Activated naive CD8-positive, alpha-beta T cell (primary cell): ENCODE data around the gene TBCD.

Source experiments
- H3K27ac Mint-ChIP-seq: one replicate; pipeline ENCODE4 v1.8.0; 2021; ENCODE audit warnings: mixed read lengths
- H3K27me3 Mint-ChIP-seq: one replicate; pipeline ENCODE4 v1.8.0; 2021; ENCODE audit warnings: mixed read lengths
- H3K36me3 Mint-ChIP-seq: one replicate; pipeline ENCODE4 v1.8.0; 2021; ENCODE audit warnings: mixed read lengths
- H3K4me1 Mint-ChIP-seq: one replicate; pipeline ENCODE4 v1.8.0; 2021; ENCODE audit warnings: low read depth, mixed read lengths
- H3K4me3 Mint-ChIP-seq: one replicate; pipeline ENCODE4 v1.8.0; 2021; ENCODE audit warnings: mild to moderate bottlenecking, mixed read lengths
- H3K9me3 Mint-ChIP-seq: one replicate; pipeline ENCODE4 v1.8.0; 2021; ENCODE audit warnings: low read depth, mixed read lengths

Gene TBCD

DNA sequence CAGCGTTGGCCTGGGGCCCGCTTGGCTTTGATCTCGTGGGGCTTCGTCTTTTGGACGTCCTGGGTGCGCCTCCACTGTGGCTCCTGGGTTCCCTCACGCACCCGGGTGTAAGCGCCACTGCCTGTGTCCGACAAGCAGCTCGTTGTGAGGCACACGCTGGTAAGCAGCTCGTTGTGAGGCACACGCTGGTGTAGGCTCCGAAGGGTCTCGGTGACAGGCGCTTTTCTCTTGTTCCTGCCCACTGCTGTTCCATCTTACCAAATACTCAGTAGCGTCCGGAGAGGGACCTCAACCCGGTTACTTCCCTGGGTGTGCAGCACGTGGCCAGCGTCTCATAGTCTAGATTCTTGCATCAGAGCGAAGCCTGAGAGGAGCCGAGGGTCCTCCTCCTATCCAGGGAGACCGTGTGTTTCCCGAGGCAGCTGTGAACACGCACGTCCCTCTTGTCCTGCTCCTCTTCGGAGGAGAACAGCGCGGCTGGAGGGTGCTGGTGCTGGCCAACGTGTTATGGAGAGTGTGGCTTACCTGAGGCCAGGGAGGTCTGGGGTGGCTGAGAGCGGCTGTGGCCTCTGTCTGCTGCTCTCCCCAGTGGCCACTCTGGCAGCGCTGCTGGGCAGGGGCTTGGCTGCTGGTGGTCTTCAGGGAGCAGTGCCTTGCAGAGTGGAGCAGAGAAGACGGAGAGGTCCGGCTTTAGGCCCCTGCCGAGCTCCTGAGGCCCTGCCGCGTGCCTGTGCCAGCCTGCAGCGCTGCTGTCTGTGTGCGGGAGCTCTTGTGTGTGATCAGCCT lies 120.1 kb downstream of the TBCD start:
- H3K4me3 Mint-ChIP-seq, result no peak overlapping the region
- H3K4me1 Mint-ChIP-seq, result peaks cover 20% of the 10 kb centered on the region
- peaks cover 5% of the 10 kb centered on the region for H3K36me3 Mint-ChIP-seq
- H3K9me3 Mint-ChIP-seq, result no peaks in the 10 kb centered on the region
- no peak overlapping the region for H3K27ac Mint-ChIP-seq
- no peaks in the 10 kb centered on the region for H3K27me3 Mint-ChIP-seq

DNA sequence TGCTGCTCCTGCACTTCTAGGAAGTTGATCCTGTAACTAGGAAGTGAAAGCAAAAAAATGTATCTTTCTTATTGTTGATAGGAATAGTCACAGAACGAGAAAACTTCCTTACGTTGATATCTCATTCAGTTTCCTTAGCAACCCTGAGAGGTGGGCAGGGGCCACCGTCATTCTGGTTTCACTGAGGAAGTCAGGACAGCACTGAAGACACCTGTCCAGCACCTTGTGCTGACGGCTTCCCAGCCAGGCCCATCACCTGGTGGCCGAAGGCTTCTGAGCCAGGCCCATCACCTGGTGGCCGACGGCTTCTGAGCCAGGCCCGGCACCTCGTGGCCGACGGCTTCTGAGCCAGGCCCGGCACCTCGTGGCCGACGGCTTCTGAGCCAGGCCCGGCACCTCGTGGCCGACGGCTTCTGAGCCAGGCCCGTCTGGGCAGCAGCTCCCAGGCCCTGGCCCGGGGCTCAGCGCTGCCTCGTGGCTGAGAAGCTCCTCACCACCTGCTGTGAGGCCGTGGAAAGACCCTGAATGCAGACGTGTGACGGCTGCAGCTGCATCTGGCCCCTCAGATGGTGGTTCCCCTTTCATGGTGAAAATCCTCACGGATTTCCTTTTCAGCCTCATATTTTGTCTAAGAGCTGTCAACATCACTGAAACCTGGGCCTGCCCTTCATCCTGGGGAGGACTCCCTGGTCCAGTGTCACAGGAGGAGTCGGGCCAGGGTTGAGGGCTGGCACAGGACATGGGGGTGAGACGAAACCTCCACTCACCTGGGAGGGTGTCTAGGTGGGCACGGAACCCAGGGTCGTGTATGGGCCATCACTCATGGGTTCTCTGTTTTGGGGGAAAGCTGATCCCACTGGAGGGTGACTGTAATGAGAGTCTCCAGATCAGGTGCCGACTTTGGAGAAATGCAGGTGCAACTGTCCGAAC lies 121.0 kb downstream of the TBCD start:
- Mint-ChIP-seq H3K27me3 (no peaks in the 10 kb centered on the region), H3K4me3 (no peak overlapping the region), H3K9me3 (no peaks in the 10 kb centered on the region), H3K27ac (no peak overlapping the region), H3K36me3 (peaks cover 5% of the 10 kb centered on the region), H3K4me1 (peaks cover 22% of the 10 kb centered on the region)

DNA sequence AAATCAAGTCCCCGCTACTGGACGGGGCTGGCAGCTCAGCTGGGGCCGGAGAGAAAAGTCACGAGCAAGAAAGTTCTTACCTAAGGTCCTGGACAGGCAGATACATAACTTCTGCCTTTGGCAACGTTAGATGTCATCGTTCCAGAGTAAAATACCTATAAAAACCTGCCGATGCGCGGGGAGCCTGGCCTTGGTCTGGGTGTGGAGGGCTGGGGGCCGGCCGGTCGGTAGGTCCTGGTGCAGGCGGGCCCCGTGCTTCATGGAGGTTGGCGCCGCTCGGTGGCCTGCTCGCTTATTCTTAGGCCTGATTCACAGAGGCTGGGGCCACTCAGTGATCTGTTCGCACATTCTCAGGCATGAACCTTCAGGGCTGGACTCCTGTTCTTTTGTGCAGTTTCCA lies 121.7 kb downstream of the TBCD start:
- H3K27me3 Mint-ChIP-seq, result no peaks in the 10 kb centered on the region
- no peak overlapping the region for H3K4me3 Mint-ChIP-seq
- H3K27ac Mint-ChIP-seq, result no peak overlapping the region
- no peaks in the 10 kb centered on the region for H3K9me3 Mint-ChIP-seq
- H3K4me1 Mint-ChIP-seq, result peaks cover 27% of the 10 kb centered on the region
- peaks cover 4% of the 10 kb centered on the region for H3K36me3 Mint-ChIP-seq

DNA sequence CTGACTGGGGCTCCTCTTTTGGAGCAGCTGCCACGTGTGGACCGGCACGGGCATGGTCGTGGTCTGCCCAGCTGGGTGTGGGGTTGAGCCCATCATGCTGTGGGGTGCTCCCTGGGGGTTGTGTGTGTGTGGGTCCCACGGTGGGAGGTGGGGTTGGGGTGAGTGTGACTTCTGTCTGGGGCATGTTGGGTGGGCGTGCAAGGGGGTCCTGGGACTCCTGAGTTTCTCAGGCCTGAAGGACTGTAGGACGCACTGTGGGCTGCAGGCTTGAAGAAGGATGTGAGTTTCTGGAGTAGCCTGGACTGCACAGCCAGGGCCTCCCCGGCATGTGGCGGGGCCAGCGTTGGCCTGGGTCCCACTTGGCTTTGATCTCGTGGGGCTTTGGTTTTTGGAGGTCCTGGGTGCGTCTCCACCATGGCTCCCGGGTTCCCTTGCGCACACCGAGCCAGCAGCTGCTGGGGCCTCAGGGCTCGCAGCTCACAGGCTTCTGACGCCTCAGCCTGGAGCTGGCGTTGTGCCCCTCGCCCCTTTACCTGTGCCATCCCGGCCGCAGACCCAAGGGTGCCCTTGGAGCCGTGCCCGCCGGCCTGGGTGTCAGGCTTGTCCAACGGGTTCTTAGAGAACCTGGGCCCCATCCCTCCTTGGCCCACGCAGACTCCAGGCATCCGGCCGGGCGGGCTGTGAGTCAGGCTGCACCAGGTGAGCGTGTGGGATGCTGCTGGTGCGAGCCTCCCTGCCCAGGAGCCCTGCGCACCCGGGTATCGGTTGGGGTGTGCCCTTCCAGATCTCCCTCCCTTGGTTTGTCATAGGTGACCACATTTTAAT lies 122.4 kb downstream of the TBCD start:
- peaks cover 5% of the 10 kb centered on the region for H3K36me3 Mint-ChIP-seq
- no peak overlapping the region for H3K4me3 Mint-ChIP-seq
- H3K4me1 Mint-ChIP-seq, result peaks cover 30% of the 10 kb centered on the region
- no peaks in the 10 kb centered on the region for H3K27me3 Mint-ChIP-seq
- no peak overlapping the region for H3K27ac Mint-ChIP-seq
- H3K9me3 Mint-ChIP-seq, result no peaks in the 10 kb centered on the region

DNA sequence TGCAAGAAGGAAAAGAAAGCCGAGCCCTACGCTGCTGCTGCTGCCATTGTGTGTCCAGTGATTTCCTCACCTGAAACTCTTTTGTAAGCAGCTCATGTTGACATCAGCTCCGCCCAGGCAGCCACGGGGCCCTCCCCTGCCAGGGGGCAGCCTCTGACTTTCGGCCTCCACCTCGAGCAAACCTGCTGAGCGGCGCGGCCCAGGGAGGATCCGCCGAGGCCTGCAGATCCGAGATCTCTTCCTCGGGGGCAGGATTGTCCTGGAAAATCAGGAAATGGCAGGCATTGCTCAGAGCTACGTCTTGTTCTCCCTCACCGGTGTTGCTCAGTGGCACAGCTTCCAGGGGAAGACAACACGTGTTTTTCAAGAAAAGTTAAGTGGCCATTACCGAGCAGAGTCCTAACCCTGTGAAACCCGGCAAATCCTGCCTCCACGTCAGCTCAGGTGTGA lies 123.6 kb downstream of the TBCD start:
- H3K27me3 Mint-ChIP-seq, result no peaks in the 10 kb centered on the region
- H3K9me3 Mint-ChIP-seq, result no peaks in the 10 kb centered on the region
- peaks cover 41% of the 10 kb centered on the region for H3K4me1 Mint-ChIP-seq
- H3K4me3 Mint-ChIP-seq, result no peak overlapping the region
- no peak overlapping the region for H3K27ac Mint-ChIP-seq
- peaks cover 7% of the 10 kb centered on the region for H3K36me3 Mint-ChIP-seq

DNA sequence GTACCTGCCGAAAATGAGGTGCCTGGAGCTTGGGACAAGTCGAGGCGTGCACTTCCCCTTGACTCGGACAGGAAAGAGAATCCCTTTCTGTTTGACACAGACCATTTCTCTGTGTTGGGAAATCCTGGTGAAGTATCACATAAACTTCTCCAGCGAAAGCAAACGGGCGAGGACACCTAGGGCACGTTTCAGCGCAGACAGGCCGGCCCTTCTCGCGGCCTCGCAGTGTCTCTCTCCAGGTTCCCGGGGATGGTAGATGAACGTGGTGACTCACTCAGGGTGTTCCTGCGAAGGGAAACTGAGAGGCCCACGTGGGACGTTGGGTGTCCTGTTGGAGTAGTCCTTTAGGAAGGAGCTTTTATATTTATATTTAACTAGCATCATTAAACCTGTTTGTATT lies 124.3 kb downstream of the TBCD start:
- no peak overlapping the region for H3K4me3 Mint-ChIP-seq
- peaks cover 6% of the 10 kb centered on the region for H3K36me3 Mint-ChIP-seq
- H3K27me3 Mint-ChIP-seq, result no peaks in the 10 kb centered on the region
- H3K9me3 Mint-ChIP-seq, result no peaks in the 10 kb centered on the region
- peaks cover 45% of the 10 kb centered on the region for H3K4me1 Mint-ChIP-seq
- H3K27ac Mint-ChIP-seq, result no peak overlapping the region

DNA sequence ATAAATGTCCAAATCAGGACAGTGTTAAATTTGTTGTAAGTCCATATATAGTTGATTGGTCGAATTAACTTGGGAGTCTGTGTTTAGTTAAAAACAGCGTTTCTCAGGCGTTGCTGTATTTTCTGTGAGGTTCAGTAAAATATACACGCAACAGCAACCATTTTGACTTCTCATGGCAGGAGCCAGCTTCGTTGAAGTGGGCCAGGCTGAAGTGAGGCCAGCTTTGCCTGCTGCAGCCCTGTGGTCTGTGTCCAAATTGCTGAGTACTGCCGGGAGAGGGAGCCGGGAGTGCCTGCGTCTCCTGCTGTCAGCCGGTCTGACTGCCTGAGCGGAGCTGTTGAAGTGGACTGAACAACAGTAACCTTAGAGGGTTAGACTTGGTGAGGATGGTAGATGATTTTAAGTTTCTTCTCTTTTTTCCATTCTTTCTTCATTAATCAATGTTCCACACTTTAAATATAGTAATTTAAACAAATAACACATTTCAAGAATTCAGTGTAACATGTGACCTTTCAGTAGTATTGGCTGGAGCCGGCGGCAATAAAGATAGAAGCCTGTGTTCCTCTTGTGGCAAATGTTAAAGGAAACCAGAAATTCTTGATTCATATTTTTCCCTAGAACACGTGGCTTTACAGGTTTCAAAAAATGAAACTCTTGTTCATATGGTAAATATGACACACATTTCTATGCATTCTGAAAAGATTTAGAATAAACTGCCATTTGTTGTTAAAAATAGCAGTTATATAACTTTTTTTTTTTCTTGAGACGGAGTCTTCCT lies 124.9 kb downstream of the TBCD start:
- Mint-ChIP-seq H3K9me3 (no peaks in the 10 kb centered on the region), H3K27me3 (no peaks in the 10 kb centered on the region), H3K4me1 (peaks cover 47% of the 10 kb centered on the region), H3K36me3 (peaks cover 6% of the 10 kb centered on the region), H3K27ac (peak overlapping the region; percentile 4), H3K4me3 (no peak overlapping the region)

DNA sequence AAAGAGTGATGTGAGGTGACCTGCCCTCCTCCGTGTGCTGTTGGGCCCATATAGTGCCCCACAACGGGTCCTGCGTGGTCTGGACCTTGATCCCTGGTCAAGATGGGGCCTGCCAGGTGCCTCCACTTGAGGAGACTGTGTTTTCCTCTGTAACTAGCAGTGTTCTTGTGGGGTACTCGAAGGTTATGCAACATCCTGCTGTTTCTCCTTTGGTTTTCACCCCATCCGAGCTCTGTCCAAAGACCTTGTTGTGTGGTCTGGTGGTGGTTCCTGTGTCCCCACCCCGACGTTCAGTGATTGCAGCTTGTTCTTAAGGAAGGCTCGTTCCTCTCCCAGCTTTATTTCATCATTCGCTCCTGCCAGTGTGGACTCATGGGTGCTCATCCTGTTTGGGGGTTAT lies 126.7 kb downstream of the TBCD start:
- Mint-ChIP-seq H3K27ac (no peak overlapping the region), H3K9me3 (no peaks in the 10 kb centered on the region), H3K4me3 (no peak overlapping the region), H3K36me3 (peaks cover 6% of the 10 kb centered on the region), H3K4me1 (peaks cover 61% of the 10 kb centered on the region), H3K27me3 (no peaks in the 10 kb centered on the region)

DNA sequence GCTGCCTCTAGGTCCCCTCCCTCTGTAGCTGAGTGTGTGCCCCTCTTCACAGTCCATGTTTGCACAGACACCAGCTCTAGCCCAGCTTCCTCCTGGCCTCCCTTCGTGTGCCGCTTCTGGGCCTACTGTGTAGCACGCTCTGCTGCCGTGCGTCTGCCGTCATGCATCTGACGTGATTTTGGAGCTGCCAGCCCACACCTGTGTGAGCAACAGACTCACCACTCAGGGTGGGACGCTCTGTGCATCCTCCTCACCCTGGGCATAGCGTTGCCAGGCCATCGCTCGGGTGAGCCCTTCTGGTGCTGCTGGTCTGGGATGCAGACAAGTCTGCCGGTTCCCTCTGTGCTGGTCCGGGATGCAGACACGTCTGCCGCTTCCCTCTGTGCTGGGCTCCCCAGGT lies 127.4 kb downstream of the TBCD start:
- Mint-ChIP-seq H3K27me3 (no peaks in the 10 kb centered on the region), H3K4me3 (no peak overlapping the region), H3K27ac (no peak overlapping the region), H3K9me3 (no peaks in the 10 kb centered on the region), H3K4me1 (peaks cover 68% of the 10 kb centered on the region), H3K36me3 (peaks cover 6% of the 10 kb centered on the region)

DNA sequence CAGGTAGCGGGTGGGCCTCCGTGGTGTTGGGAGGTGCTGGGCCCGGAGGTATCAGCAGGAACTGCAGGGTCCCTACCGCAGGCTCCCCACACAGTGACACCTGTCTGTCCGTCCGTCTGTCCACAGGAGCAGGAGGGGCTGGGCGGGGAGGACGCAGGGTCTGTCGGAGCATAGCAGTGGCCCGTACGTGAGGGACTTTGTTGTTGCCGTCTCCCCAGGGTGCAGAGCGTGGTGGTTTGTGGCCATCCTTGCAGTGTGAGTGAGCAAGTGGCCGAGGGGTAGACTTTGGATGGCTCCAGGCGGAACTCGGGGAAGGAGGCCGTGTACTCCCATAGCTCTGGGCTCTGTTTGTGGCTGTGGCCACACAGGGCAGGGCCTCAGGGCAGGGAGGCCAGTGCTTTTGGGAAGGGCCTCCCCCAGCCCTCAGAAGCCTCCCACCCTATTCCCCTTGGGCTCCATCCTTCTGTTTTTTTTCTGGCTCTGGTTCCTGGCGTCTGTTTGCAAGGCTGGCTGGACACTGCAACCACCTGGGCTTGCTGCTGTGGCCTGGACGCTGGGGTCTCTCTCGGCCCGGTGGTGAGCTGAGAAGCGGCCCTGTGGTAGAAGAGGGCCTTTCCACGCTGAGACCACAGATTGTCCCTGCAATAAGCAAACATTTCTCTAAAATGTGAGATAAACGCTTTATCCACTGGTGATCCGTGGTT lies 128.9 kb downstream of the TBCD start:
- Mint-ChIP-seq H3K4me1 (peaks cover 84% of the 10 kb centered on the region), H3K27ac (no peak overlapping the region), H3K4me3 (no peak overlapping the region), H3K36me3 (peaks cover 10% of the 10 kb centered on the region), H3K27me3 (no peaks in the 10 kb centered on the region), H3K9me3 (no peaks in the 10 kb centered on the region)

DNA sequence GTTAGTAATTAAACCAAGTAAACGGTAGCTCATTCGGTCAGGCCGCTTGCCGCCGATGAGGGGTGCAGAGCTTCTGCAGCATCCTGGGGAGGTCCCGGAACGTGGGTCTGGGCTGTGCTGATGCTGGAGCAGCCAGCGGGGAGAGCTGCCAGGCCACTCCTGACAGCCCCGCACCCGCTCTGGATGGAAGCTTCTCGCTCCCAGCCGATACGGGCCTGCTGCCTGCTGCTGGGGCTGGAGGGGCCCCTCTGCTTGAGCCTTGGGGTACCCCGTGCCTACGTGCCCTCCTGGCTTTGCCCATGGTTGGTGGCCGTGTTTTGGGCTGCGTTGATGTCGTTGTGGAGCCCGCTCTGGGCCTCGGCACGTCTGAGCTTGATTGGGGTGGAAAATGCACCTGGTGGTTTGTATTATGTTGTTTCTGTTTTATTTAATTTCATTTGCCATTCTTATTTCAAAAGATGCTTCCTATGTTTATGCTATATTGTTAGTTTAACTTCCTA lies 129.5 kb downstream of the TBCD start:
- peaks cover 87% of the 10 kb centered on the region for H3K4me1 Mint-ChIP-seq
- H3K27ac Mint-ChIP-seq, result peak overlapping the region; percentile 74
- no peaks in the 10 kb centered on the region for H3K9me3 Mint-ChIP-seq
- no peaks in the 10 kb centered on the region for H3K27me3 Mint-ChIP-seq
- H3K36me3 Mint-ChIP-seq, result peaks cover 10% of the 10 kb centered on the region
- peak overlapping the region; percentile 32 for H3K4me3 Mint-ChIP-seq

DNA sequence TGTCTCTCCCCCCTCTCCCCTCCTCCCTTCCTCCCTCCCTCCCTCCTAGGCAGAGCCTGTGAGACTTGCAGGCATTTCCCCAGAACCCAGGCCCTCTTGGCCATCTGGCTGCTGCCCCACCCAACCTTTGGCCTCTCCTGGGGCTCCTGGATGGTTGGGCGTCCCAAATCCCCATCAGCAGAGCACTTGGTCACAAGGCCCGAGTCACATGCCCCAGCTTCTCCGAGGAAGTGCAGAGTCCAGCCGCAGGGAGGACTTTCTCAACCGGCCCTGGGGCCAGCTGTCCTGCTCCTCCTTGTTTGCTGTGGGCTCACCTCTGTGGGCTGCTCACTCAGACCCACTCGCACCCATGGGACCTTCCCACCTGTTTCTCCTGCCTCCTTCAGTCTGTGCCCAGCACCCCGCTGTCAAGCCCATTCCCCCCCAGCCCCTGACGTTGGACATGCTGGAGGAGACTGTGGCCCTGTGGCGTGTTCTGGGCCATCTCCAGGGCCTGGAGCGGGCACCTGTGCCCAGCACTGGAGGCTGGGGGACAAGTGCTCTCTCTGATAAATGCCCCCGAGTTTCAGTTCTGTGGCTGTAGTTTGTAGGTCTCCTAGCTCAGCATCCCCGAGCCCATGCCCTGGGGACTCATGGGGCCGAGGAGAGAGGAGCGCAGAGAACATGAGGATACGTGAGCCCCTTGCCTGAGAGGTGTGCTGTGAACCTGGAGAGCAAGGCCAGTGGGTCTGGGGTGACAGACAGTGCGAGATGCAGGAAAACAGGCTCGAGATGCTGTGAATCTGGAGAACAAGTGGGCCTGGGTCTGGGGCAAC lies 130.2 kb downstream of the TBCD start:
- Mint-ChIP-seq H3K4me3 (peak overlapping the region; percentile 83), H3K27ac (peak overlapping the region; percentile 95), H3K9me3 (no peaks in the 10 kb centered on the region), H3K36me3 (peaks cover 10% of the 10 kb centered on the region), H3K4me1 (peaks cover 83% of the 10 kb centered on the region), H3K27me3 (no peaks in the 10 kb centered on the region)
